ENCODE data around the gene C1orf185. TPM values are rescaled to one million over a fixed set of nuclear protein-coding genes. Genes with fewer than 3 reads are reported as not detected.

The C1orf185 gene
- total and polyA plus RNA-seq, 2 of the 4 experiments (the other 2 are of a cell fraction), result not detected

DNA sequence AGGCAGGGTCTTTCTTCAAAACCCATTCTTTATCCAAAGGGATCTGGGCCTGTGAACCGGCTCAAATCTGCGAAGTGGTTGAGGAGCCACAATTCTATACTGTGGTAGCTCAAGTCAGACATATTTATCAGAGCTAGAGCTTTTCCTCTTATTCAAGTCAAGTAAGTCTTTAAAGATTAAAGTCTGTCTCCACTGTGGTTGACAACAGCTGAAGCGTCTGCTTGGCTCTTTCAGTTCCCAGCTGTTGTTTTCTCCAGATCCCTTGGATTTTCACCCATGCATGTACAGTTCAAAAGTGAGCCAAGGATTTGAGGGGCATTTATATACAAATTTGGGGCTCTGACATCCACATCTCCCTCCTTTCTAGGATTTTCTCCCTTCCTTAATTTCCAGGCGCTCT, 66.9 kb downstream of the C1orf185 start:
- H2AFZ ChIP-seq (replicated peaks; ENCODE audit: low read length, poor library complexity), result no peak overlapping the region
- H3K4me2 ChIP-seq (ENCODE audit: low read depth, low read length), result no peak overlapping the region
- POLR2A ChIA-PET (ENCODE audit: unreplicated experiment), result no interaction called here

More for the DNA sequence above, 66.9 kb downstream of the C1orf185 start:
- H3K18ac ChIP-seq (ENCODE audit: low read depth, low read length), result no peak overlapping the region
- H2AK9ac ChIP-seq (replicated peaks; ENCODE audit: low read depth, low read length, poor library complexity), result no peak overlapping the region
- no peak overlapping the region for H2BK20ac ChIP-seq (ENCODE audit: low read depth, low read length)
- H3K27ac ChIP-seq (ENCODE audit: insufficient read depth, low read length), result no peak overlapping the region
- intact Hi-C loops (cut with micrococcal nuclease), result no loop called here
- no peaks in the 10 kb centered on the region for H3K9me3 ChIP-seq (ENCODE audit: control insufficient read depth, insufficient read depth, low read length)
- no peaks in the 10 kb centered on the region for H4K20me1 ChIP-seq (ENCODE audit: insufficient read depth, low read length)
- WGBS, 2 experiments (ENCODE audit: extremely low coverage in 2 of 2, insufficient read length in 1 of 2), result no CpG with 5 or more reads among the region's 4 CpGs
- TF ChIP-seq SMC3 (IDR thresholded peaks at IDR 0.05; ENCODE audit: low read depth, low read length) (no peak), POLR2A (IDR thresholded peaks at IDR 0.05; ENCODE audit: low read depth, low read length) (no peak), MAZ (IDR thresholded peaks at IDR 0.05; ENCODE audit: borderline replicate concordance, low read depth, low read length) (no peak), NFE2L2 (IDR thresholded peaks at IDR 0.05; ENCODE audit: low read depth, low read length) (no peak), RAD21 (IDR thresholded peaks at IDR 0.05; ENCODE audit: low read length) (no peak), BHLHE40 (IDR thresholded peaks at IDR 0.05; ENCODE audit: low read depth, low read length) (no peak), CEBPB (IDR thresholded peaks at IDR 0.05; ENCODE audit: low read depth, low read length) (no peak), MXI1 (IDR thresholded peaks at IDR 0.05; ENCODE audit: borderline replicate concordance, low read depth, low read length) (no peak), MAFK (IDR thresholded peaks at IDR 0.05; ENCODE audit: low read depth, low read length) (no peak), CHD1 (IDR thresholded peaks at IDR 0.05; ENCODE audit: low read depth, low read length) (no peak), RFX5 (IDR thresholded peaks at IDR 0.05; ENCODE audit: low read depth, low read length) (no peak), FOS (IDR thresholded peaks at IDR 0.05; ENCODE audit: low read depth, low read length) (no peak)
- TF ChIP-seq, protein P1, sequence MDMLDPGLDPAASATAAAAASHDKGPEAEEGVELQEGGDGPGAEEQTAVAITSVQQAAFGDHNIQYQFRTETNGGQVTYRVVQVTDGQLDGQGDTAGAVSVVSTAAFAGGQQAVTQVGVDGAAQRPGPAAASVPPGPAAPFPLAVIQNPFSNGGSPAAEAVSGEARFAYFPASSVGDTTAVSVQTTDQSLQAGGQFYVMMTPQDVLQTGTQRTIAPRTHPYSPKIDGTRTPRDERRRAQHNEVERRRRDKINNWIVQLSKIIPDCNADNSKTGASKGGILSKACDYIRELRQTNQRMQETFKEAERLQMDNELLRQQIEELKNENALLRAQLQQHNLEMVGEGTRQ (IDR thresholded peaks at IDR 0.05; ENCODE audit: low read depth, low read length), result no peak
- TF ChIP-seq, protein P2, sequence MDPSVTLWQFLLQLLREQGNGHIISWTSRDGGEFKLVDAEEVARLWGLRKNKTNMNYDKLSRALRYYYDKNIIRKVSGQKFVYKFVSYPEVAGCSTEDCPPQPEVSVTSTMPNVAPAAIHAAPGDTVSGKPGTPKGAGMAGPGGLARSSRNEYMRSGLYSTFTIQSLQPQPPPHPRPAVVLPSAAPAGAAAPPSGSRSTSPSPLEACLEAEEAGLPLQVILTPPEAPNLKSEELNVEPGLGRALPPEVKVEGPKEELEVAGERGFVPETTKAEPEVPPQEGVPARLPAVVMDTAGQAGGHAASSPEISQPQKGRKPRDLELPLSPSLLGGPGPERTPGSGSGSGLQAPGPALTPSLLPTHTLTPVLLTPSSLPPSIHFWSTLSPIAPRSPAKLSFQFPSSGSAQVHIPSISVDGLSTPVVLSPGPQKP (IDR thresholded peaks at IDR 0.05; ENCODE audit: borderline replicate concordance, low read depth, low read length), result no peak
- TF ChIP-seq, protein P3, sequence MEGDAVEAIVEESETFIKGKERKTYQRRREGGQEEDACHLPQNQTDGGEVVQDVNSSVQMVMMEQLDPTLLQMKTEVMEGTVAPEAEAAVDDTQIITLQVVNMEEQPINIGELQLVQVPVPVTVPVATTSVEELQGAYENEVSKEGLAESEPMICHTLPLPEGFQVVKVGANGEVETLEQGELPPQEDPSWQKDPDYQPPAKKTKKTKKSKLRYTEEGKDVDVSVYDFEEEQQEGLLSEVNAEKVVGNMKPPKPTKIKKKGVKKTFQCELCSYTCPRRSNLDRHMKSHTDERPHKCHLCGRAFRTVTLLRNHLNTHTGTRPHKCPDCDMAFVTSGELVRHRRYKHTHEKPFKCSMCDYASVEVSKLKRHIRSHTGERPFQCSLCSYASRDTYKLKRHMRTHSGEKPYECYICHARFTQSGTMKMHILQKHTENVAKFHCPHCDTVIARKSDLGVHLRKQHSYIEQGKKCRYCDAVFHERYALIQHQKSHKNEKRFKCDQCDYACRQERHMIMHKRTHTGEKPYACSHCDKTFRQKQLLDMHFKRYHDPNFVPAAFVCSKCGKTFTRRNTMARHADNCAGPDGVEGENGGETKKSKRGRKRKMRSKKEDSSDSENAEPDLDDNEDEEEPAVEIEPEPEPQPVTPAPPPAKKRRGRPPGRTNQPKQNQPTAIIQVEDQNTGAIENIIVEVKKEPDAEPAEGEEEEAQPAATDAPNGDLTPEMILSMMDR (conservative IDR thresholded peaks at IDR 0.05; ENCODE audit: low read depth, low read length), result no peak
- no peak overlapping the region for H3K56ac ChIP-seq (ENCODE audit: extremely low read depth, insufficient read depth, low read length)
- no peak overlapping the region for H3K9ac ChIP-seq (ENCODE audit: low read depth, low read length)
- H4K5ac ChIP-seq (ENCODE audit: low read depth, low read length), result no peak overlapping the region
- in situ Hi-C loops (cut with MboI; ENCODE audit: low sequenced_read_pairs), result no loop called here
- H2AK5ac ChIP-seq (ENCODE audit: low read depth, low read length), result no peak overlapping the region
- no peak overlapping the region for H3K4me3 ChIP-seq (ENCODE audit: insufficient read depth, low read depth, low read length)
- H3K27me3 ChIP-seq (ENCODE audit: control insufficient read depth, insufficient read depth, low read length), result no peaks in the 10 kb centered on the region; the same call in 1 of the 2 replicates
- no peak overlapping the region for H4K8ac ChIP-seq (ENCODE audit: low read depth in 2 of 2, low read length in 2 of 2)
- no peak overlapping the region for H3K4ac ChIP-seq (ENCODE audit: low read depth, low read length)
- DNase-seq (no peak), ATAC-seq (ENCODE audit: low read depth) (no peak)
- no peaks in the 10 kb centered on the region for H3K36me3 ChIP-seq (ENCODE audit: control insufficient read depth, insufficient read depth, low read length)
- dilution Hi-C loops (cut with HindIII; ENCODE audit: low sequenced_read_pairs, unreplicated experiment), result no loop called here
- no peak overlapping the region for H4K91ac ChIP-seq (ENCODE audit: insufficient read depth, low read depth, low read length)
- H3K14ac ChIP-seq (replicated peaks; ENCODE audit: low read depth, low read length), result no peak overlapping the region
- H2BK15ac ChIP-seq (ENCODE audit: low read depth, low read length), result no peak overlapping the region
- no peak overlapping the region for H2BK120ac ChIP-seq (ENCODE audit: low read depth, low read length)
- no peak overlapping the region for H2BK5ac ChIP-seq (ENCODE audit: low read depth, low read length, poor library complexity, severe bottlenecking)
- H3K79me1 ChIP-seq (ENCODE audit: low read depth in 1 of 2, low read length in 2 of 2), result no peaks in the 10 kb centered on the region
- H3K23ac ChIP-seq (ENCODE audit: low read depth, low read length), result no peak overlapping the region
- BruUV-seq (replicated peaks), result no TSS peak
- CTCF ChIA-PET, result interaction anchor here (1.4 kb wide), 1 partner anchor 21 kb away, joined by 6 read pairs; no protein-coding TSS in a partner anchor
- no peaks in the 10 kb centered on the region for H3K4me1 ChIP-seq (ENCODE audit: control insufficient read depth, insufficient read depth, low read length)
- no peaks in the 10 kb centered on the region for H3K9me1 ChIP-seq (ENCODE audit: insufficient read depth, low read length)
